CD4-positive, alpha-beta T cell (primary cell): ENCODE data around the gene KCNH1. TPM values are rescaled to one million over a fixed set of nuclear protein-coding genes. Genes with fewer than 3 reads are reported as not detected.
"Not testable (repeated sequence)": the region's sequence is repeated elsewhere in the genome, so short reads cannot be mapped to it uniquely, and the experiment has no call there.

Experiments
- ATAC-seq: fragments of 200-7000 bp; cut with Tn5 transposase; one replicate; pipeline ENCODE4 v1.10.0; 2022; ENCODE audit warnings: mild to moderate bottlenecking; ENCODE audit not compliant: poor library complexity
- CTCF ChIA-PET: fragments of 350-600 bp; sonication (Branson Sonifier 250); formaldehyde crosslinking; loops from one replicate; lab custom pipeline; 2021; ENCODE audit warnings: antibody characterized with exemption, inconsistent platforms; lab: Charles Lee
- POLR2A ChIA-PET: fragments of 350-600 bp; sonication (Branson Sonifier 250); formaldehyde crosslinking; loops from one replicate; lab custom pipeline; 2021; ENCODE audit warnings: antibody characterized with exemption, inconsistent platforms; lab: Charles Lee
- DNase-seq, 14 experiments: peaks; one replicate each; pipeline ENCODE4 v3.0.0-alpha.2; 2013 to 2020; ENCODE audit warnings: mixed read lengths in 2 of 14
- H3K27ac ChIP-seq, 2 donors: one replicate each; pipeline versions ENCODE4 v1.5.1 to v1.7.0; 2013; ENCODE audit warnings: low read length in 2 of 2, low read depth in 1 of 2, mild to moderate bottlenecking in 1 of 2
- H3K27me3 ChIP-seq, 2 experiments: 1 replicate in 1 of 2; 2 replicates in 1 of 2; pipeline versions ENCODE4 v1.6.1 to v1.7.0; 2013; ENCODE audit warnings: low read length in 2 of 2, control low read depth in 1 of 2, mild to moderate bottlenecking in 1 of 2, moderate library complexity in 1 of 2; ENCODE audit not compliant: insufficient read depth in 2 of 2, control insufficient read depth in 1 of 2
- H3K36me3 ChIP-seq: one replicate; pipeline ENCODE4 v1.6.1; 2013; ENCODE audit warnings: low read length, control low read depth; ENCODE audit not compliant: insufficient read depth
- H3K4me1 ChIP-seq: one replicate; pipeline ENCODE4 v1.6.1; 2013; ENCODE audit warnings: low read length, control low read depth; ENCODE audit not compliant: insufficient read depth
- H3K4me3 ChIP-seq: one replicate; pipeline ENCODE4 v1.5.1; 2013; ENCODE audit warnings: mild to moderate bottlenecking, low read length, moderate library complexity
- H3K9me3 ChIP-seq, 2 experiments: 1 replicate in 1 of 2; 2 replicates in 1 of 2; pipeline versions ENCODE4 v1.6.1 to v1.7.0; 2013; ENCODE audit warnings: low read length in 2 of 2, mild to moderate bottlenecking in 2 of 2, control low read depth in 1 of 2, moderate library complexity in 1 of 2; ENCODE audit not compliant: control insufficient read depth in 1 of 2, insufficient read depth in 1 of 2
- H3K27ac Mint-ChIP-seq: one replicate; pipeline ENCODE4 v1.8.0; 2020; ENCODE audit warnings: mixed read lengths
- H3K27me3 Mint-ChIP-seq: one replicate; pipeline ENCODE4 v1.8.0; 2021; ENCODE audit warnings: mixed read lengths
- H3K36me3 Mint-ChIP-seq: one replicate; pipeline ENCODE4 v1.8.0; 2021; ENCODE audit warnings: low read depth, mixed read lengths
- H3K4me1 Mint-ChIP-seq: one replicate; pipeline ENCODE4 v1.8.0; 2021; ENCODE audit warnings: low read depth, mixed read lengths
- H3K4me3 Mint-ChIP-seq: one replicate; pipeline ENCODE4 v1.8.0; 2020; ENCODE audit warnings: mild to moderate bottlenecking, mixed read lengths
- H3K9me3 Mint-ChIP-seq: one replicate; pipeline ENCODE4 v1.8.0; 2020; ENCODE audit warnings: mixed read lengths
- intact Hi-C, 2 experiments: fragments of 100-400 bp; cut with DNase I in 1 of 2; cut with micrococcal nuclease in 1 of 2; formaldehyde crosslinking; loops; one replicate each; pipeline versions ENCODE4 v1.15.1 to v1.9.0; 2023 to 2025; cut with DNase I, micrococcal nuclease
- total RNA-seq, 174 experiments: library from RNA in 2 of 174; stranded (reverse) in 2 of 174; gene quantifications; one replicate each; pipeline ENCODE4 v1.2.3 and lab custom pipeline; 2021 to 2026
- TF ChIP-seq, protein P1 (sequence below): fragments of 200-600 bp; IDR thresholded peaks from one replicate; pipeline ENCODE4 v1.8.0; 2022; ENCODE audit warnings: antibody characterized with exemption, mild to moderate bottlenecking

Gene KCNH1
- total RNA-seq, 2 experiments from 2014 or later, result not detected

DNA sequence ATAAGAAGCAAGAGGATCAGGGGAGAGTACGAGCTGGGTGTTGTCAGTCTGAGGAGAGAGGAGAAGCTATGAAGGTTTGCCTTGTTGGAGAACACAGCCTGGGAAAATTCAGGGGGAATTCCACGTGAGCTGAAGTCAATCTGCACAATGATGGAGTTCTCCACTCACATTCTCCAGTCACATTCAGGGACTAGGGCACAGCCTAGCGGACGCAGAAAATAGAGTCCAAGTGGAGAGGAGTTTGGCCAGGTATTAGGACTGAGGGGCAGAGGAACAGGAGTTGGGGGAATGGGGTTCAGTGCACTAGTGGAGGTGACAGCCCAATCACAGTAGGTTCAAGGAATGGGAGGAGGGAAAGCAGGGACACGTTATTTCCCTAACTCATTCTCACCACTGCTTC is 124.0 kb downstream of the KCNH1 start:
- no peaks in the 10 kb centered on the region for H3K4me1 Mint-ChIP-seq
- ATAC-seq, result no peak
- Histone ChIP-seq H3K4me1 (no peaks in the 10 kb centered on the region), H3K9me3 (no peaks in the 10 kb centered on the region), H3K27ac (no peak overlapping the region), H3K27me3 (peaks cover 0 to 4% of the 10 kb centered on the region in 2 experiments), H3K4me3 (no peak overlapping the region), H3K36me3 (no peaks in the 10 kb centered on the region)
- peaks cover 52% of the 10 kb centered on the region for H3K27me3 Mint-ChIP-seq
- TF ChIP-seq, protein P1, sequence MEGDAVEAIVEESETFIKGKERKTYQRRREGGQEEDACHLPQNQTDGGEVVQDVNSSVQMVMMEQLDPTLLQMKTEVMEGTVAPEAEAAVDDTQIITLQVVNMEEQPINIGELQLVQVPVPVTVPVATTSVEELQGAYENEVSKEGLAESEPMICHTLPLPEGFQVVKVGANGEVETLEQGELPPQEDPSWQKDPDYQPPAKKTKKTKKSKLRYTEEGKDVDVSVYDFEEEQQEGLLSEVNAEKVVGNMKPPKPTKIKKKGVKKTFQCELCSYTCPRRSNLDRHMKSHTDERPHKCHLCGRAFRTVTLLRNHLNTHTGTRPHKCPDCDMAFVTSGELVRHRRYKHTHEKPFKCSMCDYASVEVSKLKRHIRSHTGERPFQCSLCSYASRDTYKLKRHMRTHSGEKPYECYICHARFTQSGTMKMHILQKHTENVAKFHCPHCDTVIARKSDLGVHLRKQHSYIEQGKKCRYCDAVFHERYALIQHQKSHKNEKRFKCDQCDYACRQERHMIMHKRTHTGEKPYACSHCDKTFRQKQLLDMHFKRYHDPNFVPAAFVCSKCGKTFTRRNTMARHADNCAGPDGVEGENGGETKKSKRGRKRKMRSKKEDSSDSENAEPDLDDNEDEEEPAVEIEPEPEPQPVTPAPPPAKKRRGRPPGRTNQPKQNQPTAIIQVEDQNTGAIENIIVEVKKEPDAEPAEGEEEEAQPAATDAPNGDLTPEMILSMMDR, result no peak
- no peaks in the 10 kb centered on the region for H3K36me3 Mint-ChIP-seq
- no peak overlapping the region for H3K27ac Mint-ChIP-seq
- POLR2A ChIA-PET, result no interaction called here
- no peaks in the 10 kb centered on the region for H3K9me3 Mint-ChIP-seq
- intact Hi-C loops, result no loop called here
- no peak overlapping the region for H3K4me3 Mint-ChIP-seq
- no peak for DNase-seq
- CTCF ChIA-PET, result no interaction called here

DNA sequence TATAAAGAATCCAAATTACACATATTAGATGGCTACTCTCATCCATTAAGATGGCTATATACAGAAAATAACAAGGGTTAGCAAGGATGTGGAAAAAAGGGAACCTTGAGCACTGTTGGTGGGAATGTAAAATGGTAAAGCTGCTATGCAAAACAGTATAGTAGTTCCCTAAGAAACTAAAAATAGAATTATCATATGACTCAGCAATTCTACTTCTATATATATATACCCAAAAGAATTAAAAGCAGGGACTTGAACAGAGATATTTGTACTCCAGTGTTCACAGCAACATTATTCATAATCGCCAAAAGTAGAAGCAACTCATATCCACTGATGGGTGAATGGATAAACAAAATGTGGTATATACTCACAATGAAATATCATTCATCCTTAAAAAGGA is 126.1 kb downstream of the KCNH1 start:
- ATAC-seq, result no peak

GRCh38 chr1:210995931-210996330 is 138.0 kb downstream of the KCNH1 start:
- CTCF ChIA-PET, H3K4me1 ChIP-seq, ATAC-seq, H3K36me3 Mint-ChIP-seq, H3K9me3 Mint-ChIP-seq, H3K27me3 ChIP-seq, H3K4me1 Mint-ChIP-seq, H3K36me3 ChIP-seq, H3K4me3 ChIP-seq, POLR2A ChIA-PET, H3K27ac ChIP-seq, H3K27ac Mint-ChIP-seq, H3K4me3 Mint-ChIP-seq, intact Hi-C loops, DNase-seq, H3K9me3 ChIP-seq: not testable (repeated sequence)
- H3K27me3 Mint-ChIP-seq, result peaks cover 62% of the 10 kb centered on the region

More for the DNA sequence above, 126.1 kb downstream of the KCNH1 start:
- Histone ChIP-seq H3K9me3 (no peaks in the 10 kb centered on the region), H3K4me1 (no peaks in the 10 kb centered on the region), H3K27me3 (peaks cover 4 to 5% of the 10 kb centered on the region in 2 experiments), H3K36me3 (no peaks in the 10 kb centered on the region), H3K4me3 (no peak overlapping the region), H3K27ac (no peak overlapping the region)
- intact Hi-C loops, result no loop called here
- no peak overlapping the region for H3K4me3 Mint-ChIP-seq
- peaks cover 37% of the 10 kb centered on the region for H3K27me3 Mint-ChIP-seq
- no peaks in the 10 kb centered on the region for H3K4me1 Mint-ChIP-seq
- H3K27ac Mint-ChIP-seq, result no peak overlapping the region
- CTCF ChIA-PET, result no interaction called here
- H3K36me3 Mint-ChIP-seq, result no peaks in the 10 kb centered on the region
- TF ChIP-seq, protein P1, result no peak
- POLR2A ChIA-PET, result no interaction called here
- no peaks in the 10 kb centered on the region for H3K9me3 Mint-ChIP-seq
- DNase-seq, result no peak

- POLR2A ChIA-PET, result no interaction called here
- H3K9me3 Mint-ChIP-seq, result no peaks in the 10 kb centered on the region
- intact Hi-C loops, result no loop called here
- H3K4me3 Mint-ChIP-seq, result no peak overlapping the region
- Histone ChIP-seq H3K4me3 (no peak overlapping the region), H3K27ac (no peak overlapping the region), H3K9me3 (peaks cover 0 to 1% of the 10 kb centered on the region in 2 experiments), H3K4me1 (no peaks in the 10 kb centered on the region), H3K27me3 (peaks cover 3 to 5% of the 10 kb centered on the region in 2 experiments), H3K36me3 (no peaks in the 10 kb centered on the region)
- H3K27me3 Mint-ChIP-seq, result peaks cover 66% of the 10 kb centered on the region
- H3K36me3 Mint-ChIP-seq, result no peaks in the 10 kb centered on the region
- no peaks in the 10 kb centered on the region for H3K4me1 Mint-ChIP-seq
- DNase-seq, result no peak
- ATAC-seq, result no peak
- TF ChIP-seq, protein P1, result no peak
- H3K27ac Mint-ChIP-seq, result no peak overlapping the region
- CTCF ChIA-PET, result no interaction called here
Observed at GRCh38 chr1:210992837-210993236, 141.1 kb downstream of the KCNH1 start.
